Fibroblast of the aortic adventitia (primary cell): ENCODE measurements around the gene ALCAM. TPM values are rescaled to one million over a fixed set of nuclear protein-coding genes. Genes with fewer than 3 reads are reported as not detected.

ENCODE experiments used
- DNase-seq: peaks from one replicate; pipeline ENCODE4 v3.0.0-alpha.2; 2010; ENCODE audit warnings: low read depth
- H3K4me3 ChIP-seq: 2 replicates; pipeline ENCODE4 v1.5.1; 2011; ENCODE audit warnings: low read depth, mild to moderate bottlenecking, control low read depth, low read length, moderate library complexity
- CTCF ChIP-seq: IDR thresholded peaks from 2 replicates; pipeline ENCODE4 v1.5.1; 2011; ENCODE audit warnings: mild to moderate bottlenecking, low read length, control low read depth, inconsistent platforms; ENCODE audit not compliant: insufficient read depth
- total RNA-seq: library from RNA; depleted of rRNA; stranded (reverse); fragments of >200 nt; gene quantifications from 2 replicates; pipeline ENCODE4 v1.2.3, GENCODE V29; 2012; ENCODE audit warnings: low replicate concordance

ALCAM gene
- 91.2 and 203 TPM in 2 replicates for total RNA-seq

GRCh38 chr3:105366326-105367062, at the start of gene ALCAM:
ALCAM (plus strand) TSS chr3:105366909.
- DNase-seq = peak; percentile 98
- TF ChIP-seq CTCF = peak; percentile 69
- peak within 1 kb of the TSS; percentile 96 for H3K4me3 ChIP-seq

DNA sequence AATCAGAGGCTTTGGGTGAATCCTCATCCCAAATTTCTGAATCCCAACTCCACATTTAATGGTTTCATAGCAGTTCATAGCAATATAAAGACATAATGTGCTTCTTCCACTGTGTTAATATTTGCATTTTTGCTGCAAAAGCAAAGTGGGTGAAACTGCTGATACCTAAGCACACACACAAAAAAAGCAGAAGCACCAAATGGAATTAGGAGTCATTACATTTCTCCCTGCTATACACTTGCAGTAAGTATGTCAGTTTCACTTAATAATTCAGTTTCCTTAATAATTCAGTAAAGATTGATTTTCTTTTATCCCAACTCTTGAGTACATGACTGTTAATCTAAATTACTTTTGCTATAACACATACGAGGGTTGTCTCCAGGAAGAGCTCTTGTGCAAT, 48.9 kb upstream of the ALCAM start:
- DNase-seq = no peak
- H3K4me3 ChIP-seq = no peak overlapping the region
- TF ChIP-seq CTCF = no peak

- no peak for TF ChIP-seq CTCF
- no peak for DNase-seq
- H3K4me3 ChIP-seq = no peak overlapping the region
Observed at GRCh38 chr3:105322570-105323273, 44.0 kb upstream of the ALCAM start.

DNA sequence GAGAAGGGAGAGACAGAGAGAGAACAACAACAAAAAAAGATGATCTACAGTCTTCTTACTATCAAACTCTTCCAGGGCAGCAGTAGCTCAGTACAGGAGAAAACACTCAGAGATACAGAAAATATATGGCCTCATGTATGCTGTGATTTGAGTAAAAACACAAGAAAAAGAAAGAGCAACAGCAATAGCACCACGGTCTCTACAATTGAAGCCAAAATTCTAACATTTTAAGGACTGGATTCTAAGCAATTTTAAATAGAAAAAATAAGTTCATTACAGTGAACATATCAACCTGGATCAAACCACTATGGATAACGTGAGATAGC, 43.5 kb upstream of the ALCAM start:
- no peak overlapping the region for H3K4me3 ChIP-seq
- no peak for DNase-seq
- TF ChIP-seq CTCF = no peak

- TF ChIP-seq CTCF = no peak
- H3K4me3 ChIP-seq = no peak overlapping the region
- no peak for DNase-seq
Observed at GRCh38 chr3:105324951-105325350, 41.8 kb upstream of the ALCAM start.

DNA sequence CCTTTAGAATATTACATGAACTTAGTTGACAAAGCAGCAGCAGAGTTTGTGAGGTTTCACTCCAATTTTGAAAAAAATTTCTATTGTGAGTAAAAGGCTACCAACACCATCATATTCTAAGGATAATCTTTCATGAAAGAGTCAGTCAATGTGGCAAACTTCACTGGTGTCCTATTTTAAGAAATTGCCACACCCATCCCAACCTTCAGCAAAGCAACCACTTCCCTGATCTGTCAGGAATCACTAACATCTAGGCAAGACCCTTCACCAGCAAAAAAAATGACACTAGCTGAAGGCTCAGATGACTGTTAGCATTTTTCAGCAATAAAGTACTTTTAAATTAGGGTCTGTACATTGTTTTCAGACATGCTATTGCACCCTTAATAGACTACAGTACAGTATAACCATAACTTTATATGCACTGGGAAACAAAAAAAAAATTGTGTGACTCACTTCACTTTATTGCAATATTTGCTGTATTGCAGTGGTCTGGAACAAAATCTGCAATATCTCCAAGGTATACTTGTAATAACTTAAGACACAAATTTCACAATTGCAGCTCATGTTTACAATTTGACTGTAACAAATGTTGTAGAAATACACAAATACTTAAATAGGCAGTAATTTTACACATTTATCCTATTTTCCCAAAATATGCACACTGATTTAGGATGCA, 38.9 kb upstream of the ALCAM start:
- DNase-seq = peak; percentile 30
- no peak for TF ChIP-seq CTCF
- H3K4me3 ChIP-seq = no peak overlapping the region
